Stomach smooth muscle (tissue), 2 donors: ENCODE measurements around the gene TBC1D16.

Experiments used
- H3K27ac ChIP-seq: one replicate; pipeline ENCODE4 v1.7.0; 2013; ENCODE audit warnings: mild to moderate bottlenecking, low read length, inconsistent platforms
- H3K27me3 ChIP-seq, 2 donors: one replicate each; pipeline ENCODE4 v1.7.0; 2013; ENCODE audit warnings: low read length in 2 of 2; ENCODE audit not compliant: insufficient read depth in 2 of 2, control insufficient read depth in 1 of 2
- H3K36me3 ChIP-seq, 2 donors: one replicate each; pipeline ENCODE4 v1.7.0; 2013; ENCODE audit warnings: low read length in 2 of 2; ENCODE audit not compliant: control insufficient read depth in 2 of 2, insufficient read depth in 2 of 2
- H3K4me1 ChIP-seq: one replicate; pipeline ENCODE4 v1.7.0; 2013; ENCODE audit warnings: low read length; ENCODE audit not compliant: control insufficient read depth, insufficient read depth
- H3K4me3 ChIP-seq, 2 donors: one replicate each; pipeline ENCODE4 v1.7.0; 2013; ENCODE audit warnings: low read length in 2 of 2
- H3K9ac ChIP-seq, 2 donors: one replicate each; pipeline ENCODE4 v1.7.0; 2013; ENCODE audit warnings: low read length in 2 of 2, mild to moderate bottlenecking in 1 of 2
- H3K9me3 ChIP-seq, 2 donors: one replicate each; pipeline ENCODE4 v1.7.0; 2013; ENCODE audit warnings: low read length in 2 of 2; ENCODE audit not compliant: control insufficient read depth in 2 of 2
- donor health status: healthy.
- donor health status: Pancreatic carcinoma.

The TBC1D16 gene

GRCh38 chr17:79979221-79979741 lies 56.4 kb downstream of the TBC1D16 start:
- Histone ChIP-seq H3K4me3 (no peak overlapping the region), H3K27ac (no peak overlapping the region), H3K9me3 (no peaks in the 10 kb centered on the region), H3K36me3 (no peaks in the 10 kb centered on the region), H3K4me1 (peaks cover 13% of the 10 kb centered on the region), H3K27me3 (no peaks in the 10 kb centered on the region), H3K9ac (no peak overlapping the region)

- no peaks in the 10 kb centered on the region for H3K36me3 ChIP-seq
Measured at GRCh38 chr17:79978548-79978855, 57.2 kb downstream of the TBC1D16 start.

GRCh38 chr17:79977708-79978547 lies 57.7 kb downstream of the TBC1D16 start:
- Histone ChIP-seq H3K9me3 (no peaks in the 10 kb centered on the region), H3K9ac (no peak overlapping the region), H3K36me3 (no peaks in the 10 kb centered on the region), H3K4me3 (no peak overlapping the region), H3K27me3 (no peaks in the 10 kb centered on the region), H3K27ac (no peak overlapping the region), H3K4me1 (peaks cover 13% of the 10 kb centered on the region)

More at GRCh38 chr17:79978548-79978855, 57.2 kb downstream of the TBC1D16 start:
- H3K4me3 ChIP-seq = no peak overlapping the region
- H3K27me3 ChIP-seq = no peaks in the 10 kb centered on the region
- no peak overlapping the region for H3K27ac ChIP-seq
- H3K4me1 ChIP-seq = peaks cover 13% of the 10 kb centered on the region
- no peak overlapping the region for H3K9ac ChIP-seq
- no peaks in the 10 kb centered on the region for H3K9me3 ChIP-seq

- Histone ChIP-seq H3K27ac (no peak overlapping the region), H3K4me3 (no peak overlapping the region), H3K36me3 (peaks cover 0 to 2% of the 10 kb centered on the region in 2 donors), H3K27me3 (no peaks in the 10 kb centered on the region), H3K4me1 (peaks cover 13% of the 10 kb centered on the region), H3K9me3 (no peaks in the 10 kb centered on the region), H3K9ac (no peak overlapping the region)
Measured at GRCh38 chr17:79977161-79977631, 58.5 kb downstream of the TBC1D16 start.

- H3K36me3 ChIP-seq = peaks cover 0 to 2% of the 10 kb centered on the region in 2 donors
- no peak overlapping the region for H3K27ac ChIP-seq
- H3K4me3 ChIP-seq = no peak overlapping the region
Measured at GRCh38 chr17:79976451-79976850, 59.2 kb downstream of the TBC1D16 start.

GRCh38 chr17:79975498-79976134 lies 60.1 kb downstream of the TBC1D16 start:
- H3K9me3 ChIP-seq = no peaks in the 10 kb centered on the region
- H3K27ac ChIP-seq = no peak overlapping the region
- H3K27me3 ChIP-seq = no peaks in the 10 kb centered on the region
- peaks cover 0 to 2% of the 10 kb centered on the region in 2 donors for H3K36me3 ChIP-seq
- H3K9ac ChIP-seq = no peak overlapping the region
- H3K4me1 ChIP-seq = peaks cover under 1% of the 10 kb centered on the region
- H3K4me3 ChIP-seq = no peak overlapping the region

More at GRCh38 chr17:79976451-79976850, 59.2 kb downstream of the TBC1D16 start:
- peaks cover 8% of the 10 kb centered on the region for H3K4me1 ChIP-seq
- no peaks in the 10 kb centered on the region for H3K27me3 ChIP-seq
- H3K9me3 ChIP-seq = no peaks in the 10 kb centered on the region
- no peak overlapping the region for H3K9ac ChIP-seq

GRCh38 chr17:79974566-79975497 lies 60.8 kb downstream of the TBC1D16 start:
- Histone ChIP-seq H3K4me3 (no peak overlapping the region), H3K9me3 (no peaks in the 10 kb centered on the region), H3K27ac (no peak overlapping the region), H3K36me3 (peaks cover 0 to 2% of the 10 kb centered on the region in 2 donors), H3K4me1 (no peaks in the 10 kb centered on the region), H3K27me3 (no peaks in the 10 kb centered on the region), H3K9ac (no peak overlapping the region)

- Histone ChIP-seq H3K4me1 (no peaks in the 10 kb centered on the region), H3K9ac (no peak overlapping the region), H3K4me3 (no peak overlapping the region), H3K36me3 (peaks cover 0 to 2% of the 10 kb centered on the region in 2 donors), H3K9me3 (no peaks in the 10 kb centered on the region), H3K27ac (no peak overlapping the region), H3K27me3 (no peaks in the 10 kb centered on the region)
Measured at GRCh38 chr17:79971651-79972050, 64.0 kb downstream of the TBC1D16 start.

GRCh38 chr17:79970576-79971068 lies 65.0 kb downstream of the TBC1D16 start:
- H3K9me3 ChIP-seq = no peaks in the 10 kb centered on the region
- H3K27me3 ChIP-seq = no peaks in the 10 kb centered on the region
- no peak overlapping the region for H3K9ac ChIP-seq
- H3K4me3 ChIP-seq = no peak overlapping the region
- H3K36me3 ChIP-seq = peaks cover 0 to 2% of the 10 kb centered on the region in 2 donors
- H3K27ac ChIP-seq = no peak overlapping the region
- no peaks in the 10 kb centered on the region for H3K4me1 ChIP-seq

GRCh38 chr17:79969906-79970305 lies 65.8 kb downstream of the TBC1D16 start:
- Histone ChIP-seq H3K4me3 (no peak overlapping the region), H3K27ac (no peak overlapping the region), H3K36me3 (peaks cover 0 to 2% of the 10 kb centered on the region in 2 donors)

More at GRCh38 chr17:79969906-79970305, 65.8 kb downstream of the TBC1D16 start:
- H3K27me3 ChIP-seq = no peaks in the 10 kb centered on the region
- no peaks in the 10 kb centered on the region for H3K9me3 ChIP-seq
- no peak overlapping the region for H3K9ac ChIP-seq
- H3K4me1 ChIP-seq = no peaks in the 10 kb centered on the region
